Activated CD8-positive, alpha-beta memory T cell treated with anti-CD3 and anti-CD28 coated beads, Interleukin-2, amount 50 U/mL, for 4 hours (primary cell): ENCODE results near the gene MYO5B.
"Not testable (repeated sequence)": the region's sequence is repeated elsewhere in the genome, so short reads cannot be mapped to it uniquely, and the experiment has no call there.

ENCODE experiments used
- DNase-seq: peaks from one replicate; pipeline ENCODE4 v3.0.0-alpha.2; 2020

MYO5B gene

GRCh38 chr18:49846718-49847470 lies 348.1 kb downstream of the MYO5B start:
- DNase-seq, result no peak

- DNase-seq, result no peak
Measured at GRCh38 chr18:49846361-49846662, 348.6 kb downstream of the MYO5B start.

GRCh38 chr18:49845629-49846360 lies 349.2 kb downstream of the MYO5B start:
- no peak for DNase-seq

- no peak for DNase-seq
Measured at GRCh38 chr18:49844903-49845302, 350.0 kb downstream of the MYO5B start.

- DNase-seq, result no peak
Measured at GRCh38 chr18:49843778-49844625, 350.9 kb downstream of the MYO5B start.

GRCh38 chr18:49843131-49843530 lies 351.8 kb downstream of the MYO5B start:
- no peak for DNase-seq

GRCh38 chr18:49842656-49843055 lies 352.3 kb downstream of the MYO5B start:
- DNase-seq, result no peak

- DNase-seq, result no peak
Measured at GRCh38 chr18:49841236-49842217, 353.4 kb downstream of the MYO5B start.

GRCh38 chr18:49839012-49839411 lies 355.9 kb downstream of the MYO5B start:
- no peak for DNase-seq

GRCh38 chr18:49838381-49838780 lies 356.6 kb downstream of the MYO5B start:
- DNase-seq, result no peak

GRCh38 chr18:49837889-49838288 lies 357.1 kb downstream of the MYO5B start:
- no peak for DNase-seq

GRCh38 chr18:49837316-49837835 lies 357.6 kb downstream of the MYO5B start:
- not testable (repeated sequence) for DNase-seq

GRCh38 chr18:49835405-49835804 lies 359.5 kb downstream of the MYO5B start:
- no peak for DNase-seq

GRCh38 chr18:49834258-49834657 lies 360.7 kb downstream of the MYO5B start:
- DNase-seq, result no peak

GRCh38 chr18:49833814-49834213 lies 361.1 kb downstream of the MYO5B start:
- no peak for DNase-seq

GRCh38 chr18:49832221-49832647 lies 362.7 kb downstream of the MYO5B start:
- DNase-seq, result no peak

GRCh38 chr18:49827996-49828395 lies 367.0 kb downstream of the MYO5B start:
- DNase-seq, result no peak

GRCh38 chr18:49819823-49820671 lies 374.9 kb downstream of the MYO5B start:
- DNase-seq, result peak; percentile 22

- no peak for DNase-seq
Measured at GRCh38 chr18:49819071-49819662, 375.8 kb downstream of the MYO5B start.

GRCh38 chr18:49817947-49818346 lies 377.0 kb downstream of the MYO5B start:
- no peak for DNase-seq

GRCh38 chr18:49815927-49816326 lies 379.0 kb downstream of the MYO5B start:
- DNase-seq, result no peak
